Panc1 (cell line): ENCODE data around the gene CYTH4.

Experiments
- CTCF ChIP-seq: fragments of 450-650 bp; IDR thresholded peaks from 2 replicates; pipeline ENCODE4 v1.5.1; 2017; ENCODE audit warnings: mild to moderate bottlenecking
- POLR2AphosphoS5 ChIP-seq: IDR thresholded peaks from 2 replicates; pipeline ENCODE4 v1.6.1; 2012; ENCODE audit warnings: mild to moderate bottlenecking, low read depth, low read length, moderate library complexity
- SIN3A ChIP-seq: IDR thresholded peaks from 2 replicates; pipeline ENCODE4 v1.6.1; 2012; ENCODE audit warnings: low read depth, mild to moderate bottlenecking, low read length, moderate library complexity, borderline replicate concordance; ENCODE audit not compliant: insufficient read depth

GRCh38 chr22:37291559-37292298 is 9.4 kb downstream of the CYTH4 start:
- TF ChIP-seq CTCF (no peak), SIN3A (no peak), POLR2AphosphoS5 (no peak)
